K562 (cell line): ENCODE data around the gene C1QTNF12. TPM values are rescaled to one million over a fixed set of nuclear protein-coding genes. Genes with fewer than 3 reads are reported as not detected.

ENCODE experiments used
- NFIX ChIP-seq: fragments of 250-450 bp; sonication (Bioruptor Pico); IDR thresholded peaks from 2 replicates; pipeline ENCODE4 v1.4.0; 2020; ENCODE audit warnings: low read depth, mild to moderate bottlenecking, moderate library complexity
- ZFP1 ChIP-seq: fragments of 450-650 bp; formaldehyde crosslinking; IDR thresholded peaks from 2 replicates; pipeline ENCODE4 v1.4.0; 2020; ENCODE audit warnings: mild to moderate bottlenecking, mixed read lengths
- polyA plus RNA-seq, 8 experiments: library from polyadenylated mRNA; depleted of rRNA in 4 of 8; stranded (reverse) in 5 of 8; unstranded in 3 of 8; fragments of >200 nt; fragmentation: Nextera tagmentation in 2 of 8; fragmentation: Illumina TruSeq in 1 of 8; extraction: Ambion mirVana in 2 of 8; extraction: Trizol in 1 of 8; gene quantifications; 2 replicates each; pipeline versions ENCODE4 v1.2.1 to v1.2.3, GENCODE V29; 2011 to 2014; ENCODE audit warnings: inconsistent platforms in 1 of 8, missing spikeins in 1 of 8
- total RNA-seq, 7 experiments: library from RNA; depleted of rRNA in 6 of 7; stranded (reverse); fragments of >200 nt in 6 of 7; fragmentation: Illumina TruSeq in 2 of 7; extraction: Trizol in 2 of 7; gene quantifications; 2 replicates each; pipeline versions ENCODE4 v1.2.1 to v1.2.3, GENCODE V29; 2011 to 2021; ENCODE audit warnings: low replicate concordance in 1 of 7
- TF ChIP-seq, protein P1 (sequence below), 2 experiments: fragments of 450-650 bp; IDR thresholded peaks; 2 replicates each; pipeline ENCODE4 v1.6.1; 2016; ENCODE audit warnings: mild to moderate bottlenecking in 2 of 2, borderline replicate concordance in 1 of 2, low read depth in 1 of 2, moderate library complexity in 1 of 2

The C1QTNF12 gene
- total and polyA plus RNA-seq, 9 of the 15 experiments (the other 6 are each of a cell fraction or from before 2014, with no cell fraction given) = 0.11 to 4.3 (median 0.93) TPM; not detected in 3

DNA sequence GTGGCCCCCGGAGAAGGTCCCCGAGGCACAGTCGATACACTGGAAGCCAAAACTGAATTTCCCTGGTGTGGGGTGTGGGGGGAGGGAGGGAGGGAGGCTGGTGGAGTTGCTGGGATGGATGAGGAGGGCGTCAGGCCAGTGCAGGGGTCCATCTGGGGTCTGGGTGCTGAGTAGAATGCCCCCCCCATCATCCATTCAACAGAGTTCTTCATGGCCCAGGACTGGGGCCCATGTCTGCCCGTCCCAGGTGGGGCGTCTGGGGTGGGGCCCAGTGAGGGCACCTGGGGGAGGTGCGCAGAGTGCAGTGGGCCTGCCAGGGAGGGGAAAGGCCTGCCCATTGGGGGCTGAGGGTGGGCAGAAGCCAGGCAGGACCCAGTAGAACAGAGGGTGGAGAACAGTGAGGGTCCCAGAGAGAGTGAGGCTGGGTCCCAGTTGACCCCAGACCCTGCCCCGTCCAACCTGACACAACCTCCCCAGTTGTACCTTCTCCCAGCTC lies 42.0 kb downstream of the C1QTNF12 start (continued):
- TF ChIP-seq, protein P1, sequence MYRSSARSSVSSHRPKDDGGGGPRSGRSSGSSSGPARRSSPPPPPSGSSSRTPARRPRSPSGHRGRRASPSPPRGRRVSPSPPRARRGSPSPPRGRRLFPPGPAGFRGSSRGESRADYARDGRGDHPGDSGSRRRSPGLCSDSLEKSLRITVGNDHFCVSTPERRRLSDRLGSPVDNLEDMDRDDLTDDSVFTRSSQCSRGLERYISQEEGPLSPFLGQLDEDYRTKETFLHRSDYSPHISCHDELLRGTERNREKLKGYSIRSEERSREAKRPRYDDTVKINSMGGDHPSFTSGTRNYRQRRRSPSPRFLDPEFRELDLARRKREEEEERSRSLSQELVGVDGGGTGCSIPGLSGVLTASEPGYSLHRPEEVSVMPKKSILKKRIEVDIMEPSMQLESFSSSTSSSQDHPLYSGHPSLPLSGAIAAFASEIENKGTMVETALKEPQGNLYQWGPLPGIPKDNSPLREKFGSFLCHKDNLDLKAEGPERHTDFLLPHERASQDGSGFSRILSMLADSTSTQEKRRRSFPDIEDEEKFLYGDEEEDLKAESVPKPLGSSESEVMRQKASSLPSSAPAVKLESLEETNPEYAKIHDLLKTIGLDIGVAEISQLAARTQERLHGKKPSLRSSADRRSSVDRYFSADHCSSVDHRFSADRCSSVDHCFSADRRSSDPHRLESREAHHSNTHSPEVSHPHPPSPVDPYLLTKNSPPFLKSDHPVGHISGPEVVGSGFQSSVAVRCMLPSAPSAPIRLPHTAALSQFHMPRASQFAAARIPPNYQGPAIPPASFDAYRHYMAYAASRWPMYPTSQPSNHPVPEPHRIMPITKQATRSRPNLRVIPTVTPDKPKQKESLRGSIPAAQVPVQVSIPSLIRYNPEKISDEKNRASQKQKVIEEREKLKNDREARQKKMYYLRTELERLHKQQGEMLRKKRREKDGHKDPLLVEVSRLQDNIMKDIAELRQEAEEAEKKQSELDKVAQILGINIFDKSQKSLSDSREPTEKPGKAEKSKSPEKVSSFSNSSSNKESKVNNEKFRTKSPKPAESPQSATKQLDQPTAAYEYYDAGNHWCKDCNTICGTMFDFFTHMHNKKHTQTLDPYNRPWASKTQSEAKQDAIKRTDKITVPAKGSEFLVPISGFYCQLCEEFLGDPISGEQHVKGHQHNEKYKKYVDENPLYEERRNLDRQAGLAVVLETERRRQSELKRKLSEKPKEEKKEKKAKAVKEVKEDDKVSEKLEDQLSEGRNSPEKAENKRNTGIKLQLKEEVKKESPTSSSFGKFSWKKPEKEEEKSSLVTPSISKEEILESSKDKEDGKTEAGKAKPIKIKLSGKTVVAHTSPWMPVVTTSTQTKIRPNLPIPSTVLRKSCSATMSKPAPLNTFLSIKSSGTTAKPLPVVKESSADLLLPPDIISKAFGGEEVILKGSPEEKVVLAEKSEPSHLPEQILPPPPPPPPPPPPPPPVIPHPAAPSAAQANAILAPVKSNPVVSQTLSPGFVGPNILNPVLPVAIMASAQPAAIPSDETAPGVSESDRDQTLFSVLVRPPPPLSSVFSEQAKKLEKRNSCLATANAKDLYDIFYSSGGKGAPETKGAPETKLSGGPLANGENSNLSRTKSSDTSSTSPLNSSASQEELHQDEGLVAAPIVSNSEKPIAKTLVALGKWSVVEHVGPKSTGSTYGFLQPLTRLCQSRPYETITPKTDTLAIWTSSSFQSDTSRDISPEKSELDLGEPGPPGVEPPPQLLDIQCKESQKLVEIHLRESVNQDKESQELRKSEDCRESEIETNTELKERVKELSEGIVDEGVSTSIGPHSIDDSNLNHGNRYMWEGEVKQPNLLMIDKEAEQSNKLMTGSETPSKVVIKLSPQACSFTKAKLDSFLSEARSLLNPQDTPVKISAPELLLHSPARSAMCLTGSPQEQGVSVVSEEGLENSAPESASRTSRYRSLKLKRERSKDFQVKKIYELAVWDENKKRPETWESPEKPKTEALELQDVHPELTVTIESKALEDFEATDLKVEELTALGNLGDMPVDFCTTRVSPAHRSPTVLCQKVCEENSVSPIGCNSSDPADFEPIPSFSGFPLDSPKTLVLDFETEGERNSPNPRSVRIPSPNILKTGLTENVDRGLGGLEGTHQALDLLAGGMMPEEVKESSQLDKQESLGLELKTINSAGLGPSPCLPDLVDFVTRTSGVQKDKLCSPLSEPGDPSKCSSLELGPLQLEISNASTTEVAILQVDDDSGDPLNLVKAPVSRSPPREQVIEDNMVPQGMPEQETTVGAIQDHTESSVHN (IDR thresholded peaks at IDR 0.05; ENCODE audit: borderline replicate concordance in 1 of 2, low read depth in 1 of 2) = no peak
- no peak for TF ChIP-seq NFIX (CRISPR knock-in tag)
- TF ChIP-seq ZFP1 (CRISPR knock-in tag) = no peak
